Sigmoid colon (tissue), 7 donors: Measurements from ENCODE around the gene FOXL2NB. TPM values are rescaled to one million over a fixed set of nuclear protein-coding genes. Genes with fewer than 3 reads are reported as not detected.

Experiments used
- DNase-seq: peaks from one replicate; pipeline ENCODE4 v3.0.0-alpha.2; 2019
- H3K27ac ChIP-seq, 4 donors: fragments of 200-600 bp; sonication (generic); one replicate each; pipeline ENCODE4 v1.5.1; 2016 to 2019; ENCODE audit warnings: mild to moderate bottlenecking in 1 of 4
- H3K27me3 ChIP-seq, 3 donors: fragments of 200-600 bp; sonication (generic); one replicate each; pipeline ENCODE4 v1.5.1; 2019; ENCODE audit warnings: mild to moderate bottlenecking in 1 of 3
- H3K36me3 ChIP-seq, 4 donors: fragments of 200-600 bp; sonication (generic); one replicate each; pipeline ENCODE4 v1.5.1; 2016 to 2019
- H3K4me1 ChIP-seq, 4 donors: fragments of 200-600 bp; sonication (generic); one replicate each; pipeline ENCODE4 v1.5.1; 2017 to 2019
- H3K4me3 ChIP-seq, 4 donors: fragments of 200-600 bp; sonication (generic); one replicate each; pipeline ENCODE4 v1.5.1; 2017 to 2019; ENCODE audit warnings: mild to moderate bottlenecking in 2 of 4, moderate library complexity in 1 of 4
- H3K9me3 ChIP-seq, 4 donors: fragments of 200-600 bp in 3 of 4; sonication (generic) in 3 of 4; one replicate each; pipeline versions ENCODE4 v1.5.1 to v1.6.1; 2013 to 2019
- EP300 ChIP-seq, 4 donors: sonication (generic); formaldehyde crosslinking; IDR thresholded peaks; one replicate each; pipeline ENCODE4 v1.6.1; 2017; ENCODE audit warnings: antibody characterized with exemption in 4 of 4
- POLR2A ChIP-seq, 2 donors: fragments of 450-650 bp; IDR thresholded peaks; one replicate each; pipeline ENCODE4 v1.6.1; 2016; ENCODE audit warnings: antibody characterized with exemption in 2 of 2, mild to moderate bottlenecking in 2 of 2, moderate library complexity in 2 of 2
- POLR2AphosphoS5 ChIP-seq, 4 donors: sonication (generic); formaldehyde crosslinking; IDR thresholded peaks; one replicate each; pipeline ENCODE4 v1.6.1; 2017; ENCODE audit warnings: antibody characterized with exemption in 4 of 4
- WGBS, 2 donors: extraction: QIAGEN DNeasy Blood & Tissue Kit; methylation state at CpG; one replicate each; pipeline ENCODE4 v1.1.7; 2013; 5-methylcytosine and 5-hydroxymethylcytosine counted together
- intact Hi-C: fragments of 100-400 bp; cut with DNase I; formaldehyde crosslinking; loops from one replicate; pipeline ENCODE4 v1.15.1; 2023
- polyA plus RNA-seq, 3 donors: library from polyadenylated mRNA; stranded (reverse); fragments of 200-250 nt; gene quantifications; one replicate each; pipeline ENCODE4 v1.2.3, GENCODE V29; 2013
- total RNA-seq, 4 donors: library from RNA; depleted of rRNA; stranded (reverse); fragments of >200 nt; gene quantifications; one replicate each; pipeline ENCODE4 v1.1.0, GENCODE V29; 2016
- TF ChIP-seq, protein P1 (sequence below), 4 experiments: fragments of 450-650 bp in 3 of 4; fragments of 200-600 bp in 1 of 4; IDR thresholded peaks; one replicate each; pipeline ENCODE4 v1.5.1; 2016 to 2019; ENCODE audit warnings: antibody characterized with exemption in 4 of 4, mild to moderate bottlenecking in 3 of 4, moderate library complexity in 2 of 4
- donor health status: healthy with polysubstance abuse.
- donor health status: Bipolar disorder and iron deficiency.
- donor health status: healthy.

The FOXL2NB gene
- total and polyA plus RNA-seq, 7 donors, result under 0.01 TPM; not detected in 6

DNA sequence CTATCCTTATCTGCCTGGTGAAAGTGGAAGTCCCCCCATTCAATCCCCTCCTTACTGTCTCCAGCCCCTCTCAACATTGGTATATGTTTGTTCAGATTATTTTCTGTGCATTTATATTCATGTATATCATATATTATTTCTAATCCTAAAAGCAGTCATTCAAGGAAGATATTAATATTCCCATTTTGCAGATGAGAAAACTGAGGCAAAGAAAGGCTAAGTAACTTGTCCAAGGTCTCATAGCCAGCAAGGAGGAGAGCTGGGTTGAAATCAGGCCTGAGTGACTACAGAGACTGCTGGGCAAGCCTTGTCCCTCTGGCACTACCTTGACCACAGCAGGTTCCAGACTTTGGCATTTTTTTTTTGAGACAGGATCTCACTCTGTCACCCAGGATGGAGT, 29.0 kb downstream of the FOXL2NB start:
- no peaks in the 10 kb centered on the region for H3K27me3 ChIP-seq
- no peak for DNase-seq
- no peak overlapping the region for H3K4me3 ChIP-seq
- H3K36me3 ChIP-seq, result no peaks in the 10 kb centered on the region
- peaks cover 0 to 5% (median 0%) of the 10 kb centered on the region in 4 donors for H3K4me1 ChIP-seq
- intact Hi-C loops, result loop anchor here (5.0 kb wide), 1 partner anchor 39 kb away; no protein-coding TSS in a partner anchor
- no peak overlapping the region for H3K27ac ChIP-seq
- no peaks in the 10 kb centered on the region for H3K9me3 ChIP-seq
- TF ChIP-seq POLR2A (IDR thresholded peaks at IDR 0.05), result no peak
- no peak for TF ChIP-seq EP300 (IDR thresholded peaks at IDR 0.05)
- TF ChIP-seq, protein P1, sequence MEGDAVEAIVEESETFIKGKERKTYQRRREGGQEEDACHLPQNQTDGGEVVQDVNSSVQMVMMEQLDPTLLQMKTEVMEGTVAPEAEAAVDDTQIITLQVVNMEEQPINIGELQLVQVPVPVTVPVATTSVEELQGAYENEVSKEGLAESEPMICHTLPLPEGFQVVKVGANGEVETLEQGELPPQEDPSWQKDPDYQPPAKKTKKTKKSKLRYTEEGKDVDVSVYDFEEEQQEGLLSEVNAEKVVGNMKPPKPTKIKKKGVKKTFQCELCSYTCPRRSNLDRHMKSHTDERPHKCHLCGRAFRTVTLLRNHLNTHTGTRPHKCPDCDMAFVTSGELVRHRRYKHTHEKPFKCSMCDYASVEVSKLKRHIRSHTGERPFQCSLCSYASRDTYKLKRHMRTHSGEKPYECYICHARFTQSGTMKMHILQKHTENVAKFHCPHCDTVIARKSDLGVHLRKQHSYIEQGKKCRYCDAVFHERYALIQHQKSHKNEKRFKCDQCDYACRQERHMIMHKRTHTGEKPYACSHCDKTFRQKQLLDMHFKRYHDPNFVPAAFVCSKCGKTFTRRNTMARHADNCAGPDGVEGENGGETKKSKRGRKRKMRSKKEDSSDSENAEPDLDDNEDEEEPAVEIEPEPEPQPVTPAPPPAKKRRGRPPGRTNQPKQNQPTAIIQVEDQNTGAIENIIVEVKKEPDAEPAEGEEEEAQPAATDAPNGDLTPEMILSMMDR (IDR thresholded peaks at IDR 0.05), result no peak

DNA sequence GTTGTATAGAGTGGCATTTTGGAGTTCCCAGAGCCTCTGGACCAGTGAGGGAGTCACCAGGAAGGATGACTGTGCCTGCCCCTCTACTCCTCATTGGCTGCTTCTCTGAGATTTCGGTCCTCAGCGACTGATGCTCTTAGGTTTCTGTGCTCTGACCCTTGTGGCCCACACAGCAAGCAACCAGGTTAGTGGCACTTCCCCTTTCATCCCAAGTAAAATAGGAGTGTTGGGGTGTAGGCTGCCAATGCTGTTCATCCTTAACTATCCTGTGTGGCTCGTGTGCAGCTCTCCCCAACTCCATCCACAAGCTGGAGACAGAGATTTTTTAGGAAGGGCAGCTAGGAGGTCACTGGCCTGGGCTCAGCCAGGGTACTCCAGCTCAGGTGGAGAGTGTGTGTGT, 37.8 kb downstream of the FOXL2NB start:
- Histone ChIP-seq H3K9me3 (no peaks in the 10 kb centered on the region), H3K27ac (no peak overlapping the region), H3K4me3 (no peak overlapping the region), H3K4me1 (peaks cover 0 to 3% (median 0%) of the 10 kb centered on the region in 4 donors), H3K36me3 (no peaks in the 10 kb centered on the region), H3K27me3 (no peaks in the 10 kb centered on the region)
- 60 to 83% methylated on average over 3 of the region's 3 CpGs for WGBS, 2 donors
- intact Hi-C loops, result no loop called here
- no peak for DNase-seq
- TF ChIP-seq EP300 (IDR thresholded peaks at IDR 0.05) (no peak), POLR2A (IDR thresholded peaks at IDR 0.05) (no peak), POLR2AphosphoS5 (IDR thresholded peaks at IDR 0.05) (no peak)
- TF ChIP-seq, protein P1 (IDR thresholded peaks at IDR 0.05), result no peak

DNA sequence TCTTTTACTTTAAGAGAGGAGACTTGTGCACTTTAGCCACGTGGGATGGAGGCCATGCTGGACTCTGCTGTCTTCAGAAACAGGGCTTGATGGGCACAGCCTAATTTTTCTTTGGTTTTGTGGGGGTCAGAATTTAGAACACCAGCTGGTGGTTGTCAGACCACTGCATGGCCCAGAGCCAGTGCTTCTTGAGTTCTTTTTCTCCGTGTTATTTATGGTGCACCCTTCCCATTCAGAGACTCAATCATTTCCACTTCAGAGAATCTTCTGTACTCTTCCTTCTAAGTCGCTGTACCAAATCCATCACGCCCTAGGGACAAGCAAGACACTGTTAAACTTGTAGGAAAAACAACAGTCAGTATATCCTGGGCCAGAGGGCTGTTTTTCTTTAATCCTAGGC, 38.9 kb downstream of the FOXL2NB start:
- DNase-seq, result no peak
- Histone ChIP-seq H3K4me3 (no peak overlapping the region), H3K9me3 (no peaks in the 10 kb centered on the region), H3K27ac (no peak overlapping the region), H3K36me3 (no peaks in the 10 kb centered on the region), H3K27me3 (no peaks in the 10 kb centered on the region), H3K4me1 (no peaks in the 10 kb centered on the region)
- 59 to 69% methylated on average over 4 of the region's 4 CpGs for WGBS, 2 donors
- TF ChIP-seq POLR2A (IDR thresholded peaks at IDR 0.05), result no peak
- no peak for TF ChIP-seq EP300 (IDR thresholded peaks at IDR 0.05)
- TF ChIP-seq, protein P1 (IDR thresholded peaks at IDR 0.05), result no peak
- TF ChIP-seq POLR2AphosphoS5 (IDR thresholded peaks at IDR 0.05), result no peak
- intact Hi-C loops, result no loop called here

DNA sequence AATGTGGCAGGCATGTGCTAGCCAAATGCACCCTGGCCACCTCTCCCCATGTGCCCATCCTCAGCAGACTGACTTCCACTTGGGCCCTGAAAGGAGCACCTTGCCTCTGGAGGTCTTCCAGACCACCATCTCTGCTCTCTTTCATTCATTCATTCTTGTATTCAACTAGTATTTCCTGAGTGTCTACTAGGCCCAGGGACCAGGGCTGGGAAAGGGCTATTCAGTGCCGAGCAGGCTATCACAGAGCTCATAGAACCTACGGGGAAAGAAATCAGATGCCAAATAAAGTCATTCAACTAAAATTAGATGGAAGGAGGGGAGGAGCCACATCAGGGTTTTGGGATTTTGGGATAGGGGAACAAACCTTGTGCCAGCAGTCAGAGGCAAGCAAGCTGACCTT, 40.2 kb downstream of the FOXL2NB start:
- no peak for DNase-seq
- intact Hi-C loops, result no loop called here
- Histone ChIP-seq H3K4me1 (no peaks in the 10 kb centered on the region), H3K4me3 (no peak overlapping the region), H3K27me3 (no peaks in the 10 kb centered on the region), H3K9me3 (no peaks in the 10 kb centered on the region), H3K27ac (no peak overlapping the region), H3K36me3 (no peaks in the 10 kb centered on the region)
- WGBS, 2 donors, result 96 to 97% methylated on average over 2 of the region's 2 CpGs
- TF ChIP-seq EP300 (IDR thresholded peaks at IDR 0.05) (no peak), POLR2AphosphoS5 (IDR thresholded peaks at IDR 0.05) (no peak)
- TF ChIP-seq, protein P1 (IDR thresholded peaks at IDR 0.05), result no peak

DNA sequence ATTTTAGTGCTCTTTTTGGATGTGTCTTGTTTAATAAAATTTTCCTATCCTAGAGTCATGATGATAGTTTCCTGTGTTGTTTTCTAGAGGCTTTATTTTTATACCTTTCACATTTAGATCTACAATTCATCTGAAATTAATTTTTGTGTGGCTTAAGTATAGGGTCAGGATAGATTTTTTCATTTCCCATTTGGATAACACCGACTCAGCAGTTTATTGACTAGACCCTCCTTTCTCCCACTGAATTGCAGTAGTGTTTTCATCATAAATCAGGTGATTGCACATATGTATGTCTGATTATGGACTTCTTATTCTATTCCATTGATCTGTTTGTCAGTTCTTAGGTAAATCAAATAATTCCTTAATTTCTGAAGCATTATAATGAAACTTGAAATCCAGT, 48.7 kb downstream of the FOXL2NB start:
- Histone ChIP-seq H3K27me3 (peaks cover 0 to 4% (median 0%) of the 10 kb centered on the region in 3 donors), H3K9me3 (peaks cover 0 to 5% (median 0%) of the 10 kb centered on the region in 4 donors), H3K36me3 (no peaks in the 10 kb centered on the region), H3K4me1 (no peaks in the 10 kb centered on the region), H3K27ac (no peak overlapping the region), H3K4me3 (no peak overlapping the region)
- TF ChIP-seq POLR2A (IDR thresholded peaks at IDR 0.05), result no peak
- no peak for TF ChIP-seq EP300 (IDR thresholded peaks at IDR 0.05)
- TF ChIP-seq, protein P1 (IDR thresholded peaks at IDR 0.05), result no peak
- no peak for TF ChIP-seq POLR2AphosphoS5 (IDR thresholded peaks at IDR 0.05)
- DNase-seq, result no peak
- intact Hi-C loops, result no loop called here
- 74 to 80% methylated on average over 1 of the region's 1 CpG for WGBS, 2 donors
